Heart left ventricle (tissue), 16 donors: ENCODE results near the gene ZNF691. TPM values are rescaled to one million over a fixed set of nuclear protein-coding genes. Genes with fewer than 3 reads are reported as not detected.
"Not testable (repeated sequence)": the region's sequence is repeated elsewhere in the genome, so short reads cannot be mapped to it uniquely, and the experiment has no call there.

Source experiments
- ATAC-seq, 4 donors: fragments of 200-7000 bp; cut with Tn5 transposase; one replicate each; pipeline ENCODE4 v1.9.1; 2020 to 2022; ENCODE audit warnings: moderate library complexity in 4 of 4, mild to moderate bottlenecking in 3 of 4, moderate number of reproducible peaks in 1 of 4
- DNase-seq, 5 donors: peaks; one replicate each; pipeline ENCODE4 v3.0.0-alpha.2; 2020
- H3K27ac ChIP-seq, 12 donors: fragments of 200-600 bp; sonication (generic) in 4 of 12; one replicate each; pipeline versions ENCODE4 v1.5.0 to v1.8.0; 2016 to 2022; ENCODE audit warnings: mild to moderate bottlenecking in 2 of 12
- H3K27me3 ChIP-seq, 9 donors: fragments of 200-600 bp; sonication (generic) in 2 of 9; one replicate each; pipeline versions ENCODE4 v1.5.1 to v1.8.0; 2016 to 2022; ENCODE audit warnings: mild to moderate bottlenecking in 3 of 9
- H3K36me3 ChIP-seq, 9 donors: fragments of 200-600 bp; sonication (generic) in 2 of 9; one replicate each; pipeline versions ENCODE4 v1.5.0 to v1.8.0; 2018 to 2022; ENCODE audit warnings: mild to moderate bottlenecking in 2 of 9
- H3K4me1 ChIP-seq, 12 donors: fragments of 200-600 bp; sonication (generic) in 4 of 12; one replicate each; pipeline versions ENCODE4 v1.5.0 to v1.8.0; 2016 to 2022; ENCODE audit warnings: mild to moderate bottlenecking in 3 of 12
- H3K4me3 ChIP-seq, 12 donors: fragments of 200-600 bp; sonication (generic) in 4 of 12; one replicate each; pipeline versions ENCODE4 v1.5.0 to v1.8.0; 2017 to 2022; ENCODE audit warnings: mild to moderate bottlenecking in 9 of 12, moderate library complexity in 4 of 12
- H3K9me3 ChIP-seq, 12 donors: fragments of 200-600 bp; sonication (generic) in 4 of 12; one replicate each; pipeline versions ENCODE4 v1.5.0 to v1.8.0; 2016 to 2022; ENCODE audit warnings: mild to moderate bottlenecking in 1 of 12
- POLR2A ChIP-seq, 2 donors: fragments of 450-650 bp; IDR thresholded peaks; one replicate each; pipeline ENCODE4 v1.6.1; 2017; ENCODE audit warnings: antibody characterized with exemption in 2 of 2, mild to moderate bottlenecking in 2 of 2, moderate library complexity in 2 of 2
- WGBS, 4 donors: extraction: QIAGEN DNeasy Blood & Tissue Kit in 2 of 4; methylation state at CpG; one replicate each; pipeline versions ENCODE4 v1.1.5 to v1.1.7; 2013 to 2018; 5-methylcytosine and 5-hydroxymethylcytosine counted together
- intact Hi-C, 10 donors: fragments of 100-400 bp; cut with DNase I; formaldehyde crosslinking; loops; one replicate each; pipeline versions ENCODE4 v1.11.1 to v1.14.2; 2022
- polyA plus RNA-seq, 2 donors: library from polyadenylated mRNA; stranded (reverse); fragments of 200-250 nt; gene quantifications; one replicate each; pipeline ENCODE4 v1.2.3, GENCODE V29; 2013
- total RNA-seq, 9 donors: library from RNA; depleted of rRNA in 2 of 9; stranded (reverse); fragments of >200 nt in 2 of 9; fragmentation: NEBNext Ultra II Directional in 3 of 9; extraction: Animal tissue kit (Norgen Biotek cat#: 25700) in 3 of 9; gene quantifications; one replicate each; pipeline versions ENCODE4 v1.1.0 to v1.2.4, GENCODE V29; 2016 to 2023
- TF ChIP-seq, protein P1 (sequence below), 12 donors: fragments of 200-600 bp; sonication (generic) in 4 of 12; IDR thresholded peaks; one replicate each; pipeline versions ENCODE4 v1.5.0 to v1.8.0; 2018 to 2022; ENCODE audit warnings: antibody characterized with exemption in 12 of 12, mild to moderate bottlenecking in 5 of 12
- donor health status: ischemic (EF 13 %, LVEDD 7.1; RV severe dilation, severe dysfunction).
- donor health status: healthy with polysubstance abuse.
- donor health status: DM: no; HTN: yes; CAD: no.
- donor health status: DM: no; HTN: no; CAD: no.
- donor health status: ischemic (EF 25% LVEDD 6.9; RV normal size, moderate dysfunction).
- donor health status: ischemic (EF 25% LVEDD 5.7; RV mildly dilated, moderate dysfunction).
- donor health status: healthy.
- donor health status: DM: yes; HTN: yes; CAD: no.
- donor health status: ischemic (EF 35%, LVEDD 5.7; RV mildly dilated, moderate dysfunction).
- donor health status: nonischemic (EF 11% LVEDD 7.7; RV severe dilation, severe dysfunction).
- donor health status: DM: yes; HTN: yes; CAD: no.
- donor health status: PGD.
- donor health status: ischemic (EF 29% LVEDD 5.4; RV normal size, mild dysfunction).
- donor health status: nonischemic (EF 23%, LVEDD 6.1; RV moderate dilation, normal function).

Gene ZNF691
- total and polyA plus RNA-seq, 11 donors: 4.9 to 11.6 (median 8.0) TPM

- WGBS, 4 donors: 59 to 66% (median 63%) methylated on average over 2 to 5 of the region's 5 CpGs
- Histone ChIP-seq H3K36me3 (no peaks in the 10 kb centered on the region), H3K9me3 (peaks cover 0 to 12% (median 0%) of the 10 kb centered on the region in 12 donors), H3K4me1 (no peaks in the 10 kb centered on the region), H3K27me3 (no peaks in the 10 kb centered on the region), H3K4me3 (no peak overlapping the region), H3K27ac (no peak overlapping the region)
- DNase-seq (no peak), ATAC-seq (no peak)
- TF ChIP-seq POLR2A (IDR thresholded peaks at IDR 0.05): no peak
- TF ChIP-seq, protein P1, sequence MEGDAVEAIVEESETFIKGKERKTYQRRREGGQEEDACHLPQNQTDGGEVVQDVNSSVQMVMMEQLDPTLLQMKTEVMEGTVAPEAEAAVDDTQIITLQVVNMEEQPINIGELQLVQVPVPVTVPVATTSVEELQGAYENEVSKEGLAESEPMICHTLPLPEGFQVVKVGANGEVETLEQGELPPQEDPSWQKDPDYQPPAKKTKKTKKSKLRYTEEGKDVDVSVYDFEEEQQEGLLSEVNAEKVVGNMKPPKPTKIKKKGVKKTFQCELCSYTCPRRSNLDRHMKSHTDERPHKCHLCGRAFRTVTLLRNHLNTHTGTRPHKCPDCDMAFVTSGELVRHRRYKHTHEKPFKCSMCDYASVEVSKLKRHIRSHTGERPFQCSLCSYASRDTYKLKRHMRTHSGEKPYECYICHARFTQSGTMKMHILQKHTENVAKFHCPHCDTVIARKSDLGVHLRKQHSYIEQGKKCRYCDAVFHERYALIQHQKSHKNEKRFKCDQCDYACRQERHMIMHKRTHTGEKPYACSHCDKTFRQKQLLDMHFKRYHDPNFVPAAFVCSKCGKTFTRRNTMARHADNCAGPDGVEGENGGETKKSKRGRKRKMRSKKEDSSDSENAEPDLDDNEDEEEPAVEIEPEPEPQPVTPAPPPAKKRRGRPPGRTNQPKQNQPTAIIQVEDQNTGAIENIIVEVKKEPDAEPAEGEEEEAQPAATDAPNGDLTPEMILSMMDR (IDR thresholded peaks at IDR 0.05): no peak
- intact Hi-C loops: no loop called here
These were observed 45.2 kb downstream of the ZNF691 start for GRCh38 chr1:42891465-42892138.

GRCh38 chr1:42899960-42900359 lies 53.5 kb downstream of the ZNF691 start:
- not testable (repeated sequence) for H3K27ac ChIP-seq, H3K36me3 ChIP-seq, DNase-seq, H3K27me3 ChIP-seq, ATAC-seq, H3K4me3 ChIP-seq, H3K4me1 ChIP-seq
- 90 to 95% (median 92%) methylated on average over 4 of the region's 4 CpGs for WGBS, 4 donors
- H3K9me3 ChIP-seq: peaks cover 0 to 20% (median 0%) of the 10 kb centered on the region in 12 donors
- intact Hi-C loops: loop anchor here in 1 of 10 donors (10.0 kb wide), 1 partner anchor 115 kb away; the partner anchor contains the start of gene TMEM269

Other genes with a start within 250 kb of the ZNF691 start
- 10 to 100 TPM; 16.9 to 28.6 (median 19.4) TPM for gene PPIH, start 188.2 kb upstream of the ZNF691 start, total RNA-seq
- 10 to 100 TPM; 25.6 to 30.9 TPM for gene PPIH, start 188.2 kb upstream of the ZNF691 start, polyA plus RNA-seq
- 1,000 to 10,000 TPM in 1 of 9 donors, 100 to 1,000 TPM in 8; 663 to 1,139 (median 788) TPM for gene YBX1, start 164.2 kb upstream of the ZNF691 start, total RNA-seq
- 1,000 to 10,000 TPM in 1 of 2 donors, 100 to 1,000 TPM in 1; 638 to 1,226 TPM for gene YBX1, start 164.2 kb upstream of the ZNF691 start, polyA plus RNA-seq
- under 1 TPM in 1 of 9 donors, not detected in 8; 0.11 TPM for gene CLDN19, start 106.4 kb upstream of the ZNF691 start, total RNA-seq
- gene CLDN19, start 106.4 kb upstream of the ZNF691 start, polyA plus RNA-seq: under 1 TPM in 1 of 2 donors, not detected in 1; 0.01 TPM
- gene P3H1, start 79.6 kb upstream of the ZNF691 start, total RNA-seq: 10 to 100 TPM in 4 of 9 donors, 1 to 10 TPM in 5; 6.9 to 27.9 (median 10.0) TPM
- 10 to 100 TPM; 10.7 to 17.6 TPM for gene P3H1, start 79.6 kb upstream of the ZNF691 start, polyA plus RNA-seq
- 1 to 10 TPM; 3.0 to 9.2 (median 5.8) TPM for gene C1orf50, start 79.4 kb upstream of the ZNF691 start, total RNA-seq
- 1 to 10 TPM; 4.0 to 4.5 TPM for gene C1orf50, start 79.4 kb upstream of the ZNF691 start, polyA plus RNA-seq
- gene TMEM269, start 61.6 kb upstream of the ZNF691 start, total RNA-seq: under 1 TPM in 3 of 9 donors, not detected in 6; 0.06 to 0.19 (median 0.07) TPM
- gene TMEM269, start 61.6 kb upstream of the ZNF691 start, polyA plus RNA-seq: not detected
- gene ERMAP, start 29.5 kb upstream of the ZNF691 start, total RNA-seq: 1 to 10 TPM; 2.2 to 8.2 (median 5.4) TPM
- 1 to 10 TPM; 2.6 to 2.8 TPM for gene ERMAP, start 29.5 kb upstream of the ZNF691 start, polyA plus RNA-seq
- gene SVBP, start 29.2 kb upstream of the ZNF691 start, total RNA-seq: 10 to 100 TPM; 11.5 to 22.8 (median 15.8) TPM
- 10 to 100 TPM; 23.6 to 33.5 TPM for gene SVBP, start 29.2 kb upstream of the ZNF691 start, polyA plus RNA-seq
- 10 to 100 TPM; 19.0 to 88.1 (median 29.9) TPM for gene SLC2A1, start 112.3 kb downstream of the ZNF691 start, total RNA-seq
- 100 to 1,000 TPM in 1 of 2 donors, 10 to 100 TPM in 1; 10.6 to 196 TPM for gene SLC2A1, start 112.3 kb downstream of the ZNF691 start, polyA plus RNA-seq